ENCODE measurements around the gene SEC31A.

DNA sequence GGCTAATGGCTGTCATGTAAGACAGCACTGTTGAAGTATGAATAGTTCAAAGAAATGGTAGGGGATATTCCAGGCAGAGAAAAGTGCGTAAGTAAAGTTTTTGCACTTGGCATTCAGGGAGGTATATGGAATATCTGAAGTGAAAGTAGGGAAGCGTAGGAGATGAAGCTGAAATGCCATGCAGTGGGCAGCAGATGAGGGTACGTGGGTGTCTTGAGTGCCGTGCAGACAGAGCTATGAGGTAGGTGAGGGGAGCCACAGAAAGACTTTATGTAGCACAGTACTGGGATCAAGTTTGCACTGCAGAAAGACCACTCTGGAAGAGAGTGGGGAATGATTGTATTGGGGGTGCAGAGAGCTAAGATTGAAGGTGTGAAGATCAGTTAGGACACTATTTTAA is 87.2 kb downstream of the SEC31A start:
- TF ChIP-seq POLR2AphosphoS5 (IDR thresholded peaks at IDR 0.05) = no peak
- TF ChIP-seq, protein P1, sequence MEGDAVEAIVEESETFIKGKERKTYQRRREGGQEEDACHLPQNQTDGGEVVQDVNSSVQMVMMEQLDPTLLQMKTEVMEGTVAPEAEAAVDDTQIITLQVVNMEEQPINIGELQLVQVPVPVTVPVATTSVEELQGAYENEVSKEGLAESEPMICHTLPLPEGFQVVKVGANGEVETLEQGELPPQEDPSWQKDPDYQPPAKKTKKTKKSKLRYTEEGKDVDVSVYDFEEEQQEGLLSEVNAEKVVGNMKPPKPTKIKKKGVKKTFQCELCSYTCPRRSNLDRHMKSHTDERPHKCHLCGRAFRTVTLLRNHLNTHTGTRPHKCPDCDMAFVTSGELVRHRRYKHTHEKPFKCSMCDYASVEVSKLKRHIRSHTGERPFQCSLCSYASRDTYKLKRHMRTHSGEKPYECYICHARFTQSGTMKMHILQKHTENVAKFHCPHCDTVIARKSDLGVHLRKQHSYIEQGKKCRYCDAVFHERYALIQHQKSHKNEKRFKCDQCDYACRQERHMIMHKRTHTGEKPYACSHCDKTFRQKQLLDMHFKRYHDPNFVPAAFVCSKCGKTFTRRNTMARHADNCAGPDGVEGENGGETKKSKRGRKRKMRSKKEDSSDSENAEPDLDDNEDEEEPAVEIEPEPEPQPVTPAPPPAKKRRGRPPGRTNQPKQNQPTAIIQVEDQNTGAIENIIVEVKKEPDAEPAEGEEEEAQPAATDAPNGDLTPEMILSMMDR (IDR thresholded peaks at IDR 0.05) = no peak
- TF ChIP-seq POLR2A (IDR thresholded peaks at IDR 0.05) = no peak

All from breast epithelium (tissue), 3 donors.